Measurements from ENCODE around the gene CABP4.
A peak's percentile ranks its signal among the peaks of the same experiment; 100 is the strongest.

The CABP4 gene

DNA sequence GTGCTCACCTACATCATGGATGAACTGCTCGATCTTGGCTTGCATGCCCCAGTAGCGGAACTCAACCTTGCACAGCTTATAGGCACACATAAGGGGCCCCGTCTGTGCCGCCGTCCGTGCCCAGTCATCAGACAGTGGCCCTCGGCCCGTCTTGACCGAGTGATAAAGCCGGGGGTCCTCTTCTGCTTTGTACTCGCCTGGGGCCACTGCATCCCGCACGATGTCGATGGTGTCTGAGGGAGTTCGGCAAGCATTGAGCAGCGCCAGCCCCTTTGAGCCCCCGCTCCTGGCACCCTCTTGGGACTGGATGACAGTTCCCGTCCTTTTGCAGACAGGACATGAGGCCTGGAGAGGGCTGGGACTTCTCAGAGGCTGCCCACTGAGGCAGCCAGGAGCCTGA lies 46.7 kb downstream of the CABP4 start:
- ATAC-seq (ENCODE audit: low read depth) (no peak), DNase-seq (ENCODE audit: low spot score) (no peak)
- Histone ChIP-seq H3K27ac (ENCODE audit: poor library complexity, severe bottlenecking) (no peak overlapping the region), H3K9me3 (ENCODE audit: severe bottlenecking) (no peaks in the 10 kb centered on the region), H3K27me3 (ENCODE audit: insufficient read depth, poor library complexity, severe bottlenecking) (no peaks in the 10 kb centered on the region), H3K36me3 (ENCODE audit: low read depth) (peaks cover 19% of the 10 kb centered on the region), H3K4me1 (ENCODE audit: insufficient read depth, poor library complexity, severe bottlenecking) (peaks cover 10% of the 10 kb centered on the region), H3K4me3 (ENCODE audit: severe bottlenecking) (no peak overlapping the region)
- TF ChIP-seq, protein P1, sequence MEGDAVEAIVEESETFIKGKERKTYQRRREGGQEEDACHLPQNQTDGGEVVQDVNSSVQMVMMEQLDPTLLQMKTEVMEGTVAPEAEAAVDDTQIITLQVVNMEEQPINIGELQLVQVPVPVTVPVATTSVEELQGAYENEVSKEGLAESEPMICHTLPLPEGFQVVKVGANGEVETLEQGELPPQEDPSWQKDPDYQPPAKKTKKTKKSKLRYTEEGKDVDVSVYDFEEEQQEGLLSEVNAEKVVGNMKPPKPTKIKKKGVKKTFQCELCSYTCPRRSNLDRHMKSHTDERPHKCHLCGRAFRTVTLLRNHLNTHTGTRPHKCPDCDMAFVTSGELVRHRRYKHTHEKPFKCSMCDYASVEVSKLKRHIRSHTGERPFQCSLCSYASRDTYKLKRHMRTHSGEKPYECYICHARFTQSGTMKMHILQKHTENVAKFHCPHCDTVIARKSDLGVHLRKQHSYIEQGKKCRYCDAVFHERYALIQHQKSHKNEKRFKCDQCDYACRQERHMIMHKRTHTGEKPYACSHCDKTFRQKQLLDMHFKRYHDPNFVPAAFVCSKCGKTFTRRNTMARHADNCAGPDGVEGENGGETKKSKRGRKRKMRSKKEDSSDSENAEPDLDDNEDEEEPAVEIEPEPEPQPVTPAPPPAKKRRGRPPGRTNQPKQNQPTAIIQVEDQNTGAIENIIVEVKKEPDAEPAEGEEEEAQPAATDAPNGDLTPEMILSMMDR (IDR thresholded peaks at IDR 0.05; ENCODE audit: poor library complexity, severe bottlenecking) = no peak

DNA sequence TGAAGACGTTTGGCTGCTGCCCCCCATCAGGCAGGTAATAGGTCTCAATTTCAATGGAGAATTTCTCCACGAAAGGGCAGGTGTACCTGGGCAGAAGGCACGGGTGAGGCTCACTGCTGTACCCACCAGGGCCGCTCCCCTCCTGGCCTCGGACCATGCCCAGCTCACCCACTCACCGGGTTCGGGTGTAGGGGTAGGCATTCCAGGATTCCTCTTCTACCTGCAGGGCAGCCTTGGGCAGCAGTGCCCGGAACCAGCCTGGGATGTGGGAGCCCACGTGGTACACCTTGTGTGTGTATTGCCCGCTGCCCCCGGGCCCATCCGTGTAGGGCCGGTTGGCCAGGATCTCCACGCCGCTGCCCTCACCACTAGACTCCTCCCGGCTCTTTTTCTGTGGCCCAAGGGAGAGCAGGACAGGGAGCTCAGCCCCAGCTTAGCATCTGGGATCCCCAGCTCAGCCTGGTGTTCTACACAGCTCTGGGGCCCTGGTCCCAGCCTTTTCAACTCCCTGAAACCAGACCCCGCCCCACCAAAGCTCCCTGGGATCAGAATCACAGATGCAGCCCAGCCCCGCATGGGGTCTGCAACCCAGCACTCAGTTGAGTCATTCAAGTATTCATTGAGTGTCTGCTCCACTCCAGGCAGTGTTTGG lies 47.3 kb downstream of the CABP4 start:
- TF ChIP-seq, protein P1 (IDR thresholded peaks at IDR 0.05; ENCODE audit: poor library complexity, severe bottlenecking) = no peak
- no peaks in the 10 kb centered on the region for H3K27me3 ChIP-seq (ENCODE audit: insufficient read depth, poor library complexity, severe bottlenecking)
- DNase-seq (ENCODE audit: low spot score) = no peak
- H3K4me1 ChIP-seq (ENCODE audit: insufficient read depth, poor library complexity, severe bottlenecking) = peaks cover 10% of the 10 kb centered on the region
- no peaks in the 10 kb centered on the region for H3K9me3 ChIP-seq (ENCODE audit: severe bottlenecking)
- peaks cover 24% of the 10 kb centered on the region for H3K36me3 ChIP-seq (ENCODE audit: low read depth)
- no peak overlapping the region for H3K4me3 ChIP-seq (ENCODE audit: severe bottlenecking)
- no peak overlapping the region for H3K27ac ChIP-seq (ENCODE audit: poor library complexity, severe bottlenecking)
- no peak for ATAC-seq (ENCODE audit: low read depth)

- no peak for ATAC-seq (ENCODE audit: low read depth)
- Histone ChIP-seq H3K27ac (ENCODE audit: poor library complexity, severe bottlenecking) (no peak overlapping the region), H3K36me3 (ENCODE audit: low read depth) (peaks cover 24% of the 10 kb centered on the region), H3K4me1 (ENCODE audit: insufficient read depth, poor library complexity, severe bottlenecking) (peaks cover 10% of the 10 kb centered on the region), H3K27me3 (ENCODE audit: insufficient read depth, poor library complexity, severe bottlenecking) (no peaks in the 10 kb centered on the region), H3K9me3 (ENCODE audit: severe bottlenecking) (no peaks in the 10 kb centered on the region), H3K4me3 (ENCODE audit: severe bottlenecking) (peak overlapping the region; percentile 80)
- TF ChIP-seq, protein P1 (IDR thresholded peaks at IDR 0.05; ENCODE audit: poor library complexity, severe bottlenecking) = no peak
- DNase-seq (ENCODE audit: low spot score) = no peak
Measured at GRCh38 chr11:67503119-67504004, 48.2 kb downstream of the CABP4 start.

DNA sequence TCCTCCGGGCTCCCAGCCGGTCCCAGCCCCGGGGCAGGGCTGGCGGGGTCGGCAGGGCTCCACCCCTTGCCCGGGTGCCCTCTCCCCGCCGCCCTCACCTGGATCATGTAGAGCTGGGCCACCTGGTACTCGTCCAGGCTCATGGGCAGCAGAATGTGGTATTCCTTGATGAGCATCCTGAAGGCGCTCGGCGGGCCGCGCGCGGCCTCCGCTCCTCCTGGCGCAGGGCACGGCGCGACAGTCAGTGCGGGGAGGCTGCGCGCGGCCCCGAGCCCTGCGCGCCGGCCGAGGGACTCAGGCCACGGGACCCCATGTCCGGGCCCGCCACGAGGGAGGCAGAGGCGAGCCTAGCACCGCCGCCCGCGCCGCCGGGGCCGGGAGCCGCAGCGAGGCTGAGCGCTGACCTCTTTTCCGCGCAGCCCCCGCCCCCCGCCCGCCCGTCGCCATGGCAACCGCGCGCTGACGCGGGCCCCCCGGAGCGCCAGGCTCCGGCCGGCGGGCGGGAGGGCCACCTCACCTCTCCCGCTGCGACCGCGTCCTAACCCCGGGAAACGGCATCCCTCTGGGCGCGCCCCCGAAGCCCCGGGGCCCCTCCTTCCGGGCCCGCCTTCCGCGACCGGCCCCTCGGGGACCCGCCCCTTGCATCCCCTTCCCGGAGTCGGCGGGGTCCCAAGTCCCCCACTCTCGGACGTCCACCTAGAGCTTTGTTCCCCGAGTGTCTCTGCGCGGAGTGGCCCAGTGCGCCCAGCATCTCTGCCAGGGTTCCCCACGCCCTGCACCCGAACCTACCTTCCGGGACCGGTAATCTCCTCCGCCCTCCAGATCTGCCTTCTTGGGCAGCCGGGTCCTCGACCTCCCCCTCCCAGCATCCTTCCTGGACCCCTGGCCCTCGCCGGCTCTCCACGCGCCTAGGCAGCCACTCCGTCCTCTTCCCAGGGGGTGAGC lies 49.1 kb downstream of the CABP4 start:
- Histone ChIP-seq H3K36me3 (ENCODE audit: low read depth) (peaks cover 24% of the 10 kb centered on the region), H3K4me1 (ENCODE audit: insufficient read depth, poor library complexity, severe bottlenecking) (peaks cover 10% of the 10 kb centered on the region), H3K9me3 (ENCODE audit: severe bottlenecking) (no peaks in the 10 kb centered on the region), H3K27ac (ENCODE audit: poor library complexity, severe bottlenecking) (peak overlapping the region; percentile 96), H3K4me3 (ENCODE audit: severe bottlenecking) (peak overlapping the region; percentile 80), H3K27me3 (ENCODE audit: insufficient read depth, poor library complexity, severe bottlenecking) (no peaks in the 10 kb centered on the region)
- TF ChIP-seq, protein P1 (IDR thresholded peaks at IDR 0.05; ENCODE audit: poor library complexity, severe bottlenecking) = no peak
- no peak for DNase-seq (ENCODE audit: low spot score)
- ATAC-seq (ENCODE audit: low read depth) = no peak

Measured in RWPE2 (cell line).